ENCODE results near the gene ATP1B1.
"Not testable (repeated sequence)": the region's sequence is repeated elsewhere in the genome, so short reads cannot be mapped to it uniquely, and the experiment has no call there.

ATP1B1 gene

DNA sequence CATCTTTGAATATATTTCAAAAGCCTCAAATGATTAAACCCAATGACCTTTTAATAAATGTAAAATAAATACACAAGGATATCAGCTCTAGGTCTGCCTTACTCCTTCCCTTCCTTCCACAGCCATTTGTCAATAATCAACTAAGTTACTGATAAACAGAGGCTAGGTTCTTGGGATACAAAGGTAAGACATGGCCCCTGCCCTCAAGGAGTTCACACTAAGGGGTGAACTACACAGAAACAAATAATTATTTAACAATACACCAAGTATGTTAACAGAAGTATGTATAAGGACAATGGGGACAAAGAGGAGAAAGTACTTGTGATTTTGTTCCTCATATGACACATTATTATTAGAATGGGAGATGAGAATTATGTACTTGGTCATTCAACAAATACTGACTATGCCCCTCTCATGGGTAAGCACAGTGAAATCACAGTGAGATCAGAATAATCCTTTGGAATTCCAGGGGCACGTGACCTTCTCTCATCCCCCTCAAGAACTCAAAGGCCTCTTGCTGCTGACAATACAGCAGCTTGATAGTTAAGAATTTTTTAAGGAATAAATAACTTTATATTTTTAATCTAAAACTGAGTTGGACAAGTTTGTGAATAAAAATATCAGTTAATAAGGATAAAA lies 40.2 kb downstream of the ATP1B1 start:
- DNase-seq = no peak

- DNase-seq = no peak
These were observed 42.2 kb downstream of the ATP1B1 start for GRCh38 chr1:169148472-169149252.

GRCh38 chr1:169149555-169150286 lies 43.2 kb downstream of the ATP1B1 start:
- no peak for DNase-seq

- DNase-seq = no peak
These were observed 44.3 kb downstream of the ATP1B1 start for GRCh38 chr1:169150641-169151337.

- DNase-seq = no peak
These were observed 44.9 kb downstream of the ATP1B1 start for GRCh38 chr1:169151338-169151837.

DNA sequence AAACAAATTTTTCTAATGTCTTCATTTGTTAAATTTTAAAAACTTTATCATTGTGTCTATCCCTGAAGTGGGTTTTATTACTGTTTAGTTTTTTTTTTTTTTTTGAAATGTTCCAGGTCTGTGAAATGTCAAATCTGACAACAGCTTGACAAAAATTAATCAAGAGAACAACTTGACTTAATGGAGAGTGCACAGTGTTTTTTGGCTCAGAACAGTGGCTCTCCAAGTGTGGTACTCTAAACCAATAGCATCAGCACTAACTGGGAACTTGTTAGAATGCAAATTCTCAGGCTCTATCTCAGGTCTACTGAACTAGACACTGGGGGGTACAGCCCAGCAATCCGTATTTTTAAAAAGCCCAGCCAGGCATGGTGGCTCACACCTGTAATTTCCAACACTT lies 49.2 kb downstream of the ATP1B1 start:
- no peak for DNase-seq

GRCh38 chr1:169156580-169156979 lies 50.1 kb downstream of the ATP1B1 start:
- DNase-seq = no peak

GRCh38 chr1:169160845-169161495 lies 54.5 kb downstream of the ATP1B1 start:
- no peak for DNase-seq

DNA sequence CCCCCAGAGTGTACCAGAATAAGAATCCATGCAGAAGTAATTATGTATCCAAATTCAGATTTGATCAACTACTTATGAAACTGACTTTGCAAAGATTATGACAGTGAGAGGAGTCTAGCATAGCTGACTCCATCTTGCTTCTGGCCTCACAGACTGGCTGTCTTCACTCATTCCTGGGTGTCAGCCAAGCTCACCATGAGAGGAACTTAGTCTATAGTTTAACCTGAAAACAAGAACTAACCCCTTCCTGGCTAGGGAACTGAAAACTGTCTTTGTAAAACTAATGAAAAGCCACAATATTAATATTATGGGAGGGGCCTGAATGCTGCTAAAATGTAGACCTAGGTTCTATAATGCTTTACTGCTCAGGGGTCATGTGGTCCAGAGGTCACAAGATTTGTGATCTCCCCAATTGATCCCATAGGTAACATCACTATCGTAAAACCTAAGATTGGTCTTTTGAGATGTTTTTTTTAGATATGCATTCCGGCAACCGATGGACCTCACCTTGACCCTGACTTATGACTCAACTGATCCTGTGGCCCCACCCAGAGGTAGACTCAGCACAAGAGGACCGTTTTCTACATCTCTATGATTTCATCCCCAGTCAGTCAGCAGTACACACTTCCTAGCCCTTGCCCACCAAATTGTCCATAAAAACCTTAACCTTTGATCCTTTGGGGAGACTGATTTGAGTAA lies 55.2 kb downstream of the ATP1B1 start:
- no peak for DNase-seq

GRCh38 chr1:169163059-169163458 lies 56.6 kb downstream of the ATP1B1 start:
- no peak for DNase-seq

DNA sequence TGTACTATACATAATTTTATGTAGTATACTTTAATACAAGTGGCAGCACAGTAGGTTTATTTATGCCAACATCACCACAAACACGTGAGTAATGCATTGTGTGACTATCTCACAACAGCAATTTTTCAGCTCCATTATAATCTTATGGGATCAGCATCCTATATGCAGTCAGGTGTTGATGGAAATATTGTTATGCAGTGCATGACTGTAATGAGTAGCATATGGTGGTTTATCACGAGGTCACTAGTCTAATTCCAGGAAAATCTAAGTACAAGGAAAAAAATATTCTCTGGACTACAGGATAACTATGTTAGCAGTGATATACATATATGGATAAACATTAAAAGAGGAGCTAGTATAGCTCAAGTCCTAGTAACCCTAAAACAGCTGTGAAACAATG lies 69.0 kb downstream of the ATP1B1 start:
- no peak for DNase-seq

DNA sequence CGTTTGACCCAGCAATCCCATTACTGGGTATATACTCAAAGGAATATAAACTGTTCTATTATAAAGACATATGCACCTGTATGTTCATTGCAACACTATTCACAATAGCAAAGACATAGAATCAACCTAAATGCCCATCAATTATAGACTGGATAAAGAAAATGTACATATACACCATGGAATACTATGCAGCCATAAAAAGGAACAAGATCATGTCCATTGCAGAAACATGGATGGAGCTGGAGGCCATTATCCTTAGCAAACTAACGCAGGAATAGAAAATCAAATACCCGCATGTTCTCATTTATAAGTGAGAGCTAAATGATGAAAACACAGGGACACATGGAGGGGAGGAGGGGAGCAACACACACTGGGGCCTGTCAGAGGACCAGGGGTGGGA lies 72.9 kb downstream of the ATP1B1 start:
- DNase-seq = not testable (repeated sequence)

DNA sequence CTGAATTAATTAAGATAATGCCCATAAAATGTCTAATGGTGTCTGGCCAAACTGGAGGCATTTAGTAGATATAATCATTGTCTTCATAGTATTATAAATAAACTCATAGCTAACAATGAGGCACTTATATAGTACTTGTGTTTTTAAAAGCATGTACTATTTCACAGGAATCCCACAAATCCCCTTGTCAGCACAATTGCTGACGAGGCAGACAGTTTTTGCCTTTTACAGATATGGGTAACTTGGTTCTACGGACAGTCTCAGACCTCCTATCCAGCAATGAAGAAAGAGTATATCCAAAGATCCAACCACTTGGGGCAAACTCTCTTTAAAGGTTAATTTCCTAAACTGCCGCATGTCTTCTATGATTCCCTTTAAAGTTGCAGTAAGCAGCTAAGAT lies 73.7 kb downstream of the ATP1B1 start:
- DNase-seq = no peak
